Fibroblast of mammary gland (primary cell): ENCODE data around the gene S100G.
A peak's percentile ranks its signal among the peaks of the same experiment; 100 is the strongest.

Experiments
- DNase-seq: peaks from one replicate; pipeline ENCODE4 v3.0.0-alpha.2; 2010; ENCODE audit warnings: low read depth
- H3K4me3 ChIP-seq: 2 replicates; pipeline ENCODE4 v1.5.1; 2011; ENCODE audit warnings: low read depth, mild to moderate bottlenecking, low read length, moderate library complexity; ENCODE audit not compliant: control insufficient read depth
- CTCF ChIP-seq: conservative IDR thresholded peaks from 2 replicates; pipeline ENCODE4 v1.5.1; 2011; ENCODE audit warnings: low read depth, low read length, inconsistent platforms; ENCODE audit not compliant: control insufficient read depth, insufficient read depth

Gene S100G

GRCh38 chrX:16700734-16701133 is 50.8 kb downstream of the S100G start:
- no peak overlapping the region for H3K4me3 ChIP-seq
- no peak for TF ChIP-seq CTCF
- peak; percentile 19 for DNase-seq

GRCh38 chrX:16702700-16703599 is 53.0 kb downstream of the S100G start:
- no peak overlapping the region for H3K4me3 ChIP-seq
- no peak for TF ChIP-seq CTCF
- DNase-seq = no peak
